GM12875 (cell line): ENCODE measurements around the gene HSPA1L.
A peak's percentile ranks its signal among the peaks of the same experiment; 100 is the strongest.

ENCODE experiments used
- H3K4me3 ChIP-seq: one replicate; pipeline ENCODE4 v1.5.1; 2011; ENCODE audit warnings: low read depth, low read length, control low read depth
- TF ChIP-seq, protein P1 (sequence below): IDR thresholded peaks from 2 replicates; pipeline ENCODE4 v1.5.1; 2011; ENCODE audit warnings: low read depth, mild to moderate bottlenecking, control low read depth, inconsistent platforms, low read length, moderate library complexity, borderline replicate concordance; ENCODE audit not compliant: insufficient read depth

HSPA1L gene

DNA sequence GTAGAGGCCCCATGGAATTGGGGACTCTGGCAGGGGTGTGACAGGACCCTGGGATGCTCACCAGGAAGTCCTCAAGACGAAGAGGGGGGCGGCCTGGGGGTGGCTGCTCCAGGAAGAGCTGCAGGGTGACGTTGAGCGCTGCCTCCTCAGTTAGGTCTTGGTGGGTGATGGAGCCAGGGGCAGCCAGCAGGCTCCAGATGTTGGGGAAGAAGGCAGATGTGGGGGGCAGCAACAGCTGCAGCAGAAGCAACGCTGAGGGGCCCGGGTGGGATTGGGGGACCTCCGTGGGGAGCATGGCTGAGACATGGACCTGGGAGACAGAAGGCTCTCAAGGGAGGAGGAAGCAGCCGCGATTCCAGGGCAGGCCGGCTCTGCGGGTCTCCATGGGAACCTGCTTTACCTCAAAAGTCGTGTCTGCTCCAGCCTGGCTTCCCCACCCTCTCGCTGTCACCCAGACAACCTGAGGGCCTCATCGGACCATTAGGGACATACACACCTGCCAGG is 38.5 kb downstream of the HSPA1L start:
- TF ChIP-seq, protein P1, sequence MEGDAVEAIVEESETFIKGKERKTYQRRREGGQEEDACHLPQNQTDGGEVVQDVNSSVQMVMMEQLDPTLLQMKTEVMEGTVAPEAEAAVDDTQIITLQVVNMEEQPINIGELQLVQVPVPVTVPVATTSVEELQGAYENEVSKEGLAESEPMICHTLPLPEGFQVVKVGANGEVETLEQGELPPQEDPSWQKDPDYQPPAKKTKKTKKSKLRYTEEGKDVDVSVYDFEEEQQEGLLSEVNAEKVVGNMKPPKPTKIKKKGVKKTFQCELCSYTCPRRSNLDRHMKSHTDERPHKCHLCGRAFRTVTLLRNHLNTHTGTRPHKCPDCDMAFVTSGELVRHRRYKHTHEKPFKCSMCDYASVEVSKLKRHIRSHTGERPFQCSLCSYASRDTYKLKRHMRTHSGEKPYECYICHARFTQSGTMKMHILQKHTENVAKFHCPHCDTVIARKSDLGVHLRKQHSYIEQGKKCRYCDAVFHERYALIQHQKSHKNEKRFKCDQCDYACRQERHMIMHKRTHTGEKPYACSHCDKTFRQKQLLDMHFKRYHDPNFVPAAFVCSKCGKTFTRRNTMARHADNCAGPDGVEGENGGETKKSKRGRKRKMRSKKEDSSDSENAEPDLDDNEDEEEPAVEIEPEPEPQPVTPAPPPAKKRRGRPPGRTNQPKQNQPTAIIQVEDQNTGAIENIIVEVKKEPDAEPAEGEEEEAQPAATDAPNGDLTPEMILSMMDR: no peak
- H3K4me3 ChIP-seq: no peak overlapping the region

DNA sequence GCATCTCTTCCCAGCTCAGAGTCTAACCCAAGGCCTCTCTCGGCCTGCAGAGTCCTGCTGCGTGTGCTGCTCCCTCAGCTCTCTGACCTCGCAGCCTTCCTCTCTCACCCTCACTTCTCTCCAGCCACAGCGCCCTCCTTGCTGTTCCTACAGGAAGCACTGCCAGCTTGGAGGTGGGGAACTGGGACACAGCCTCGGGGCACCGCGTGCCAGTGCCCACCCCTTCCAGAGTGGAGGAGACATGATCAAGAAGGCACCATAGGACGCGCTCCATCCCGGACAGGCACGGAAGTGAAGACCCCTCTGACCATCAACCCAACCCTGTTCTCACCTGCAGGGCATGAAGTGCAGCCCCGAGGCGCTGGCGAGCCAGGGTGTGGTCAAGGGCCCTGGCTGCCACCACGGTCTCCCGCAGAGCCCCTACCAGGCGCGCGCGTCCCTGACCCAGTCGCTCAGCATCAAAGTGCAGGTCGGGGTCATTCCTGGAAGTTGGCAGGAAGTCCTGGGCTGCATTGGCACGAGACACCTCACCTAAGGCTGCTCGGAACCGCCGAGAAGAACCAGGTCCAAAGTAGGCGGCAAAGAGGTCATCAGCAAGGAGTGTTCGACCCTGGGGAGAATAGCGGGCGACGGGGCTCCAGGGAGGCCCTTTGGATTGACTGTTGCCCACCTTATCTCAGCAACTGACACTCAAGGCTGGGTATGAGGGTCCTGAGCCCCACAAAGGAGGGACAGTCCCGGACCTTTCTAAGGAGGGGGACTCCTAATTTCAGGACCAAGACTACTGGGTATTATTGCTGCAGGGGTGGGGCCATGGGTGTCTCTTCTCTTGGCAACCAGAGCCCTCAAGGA is 39.2 kb downstream of the HSPA1L start:
- no peak overlapping the region for H3K4me3 ChIP-seq
- TF ChIP-seq, protein P1: no peak

DNA sequence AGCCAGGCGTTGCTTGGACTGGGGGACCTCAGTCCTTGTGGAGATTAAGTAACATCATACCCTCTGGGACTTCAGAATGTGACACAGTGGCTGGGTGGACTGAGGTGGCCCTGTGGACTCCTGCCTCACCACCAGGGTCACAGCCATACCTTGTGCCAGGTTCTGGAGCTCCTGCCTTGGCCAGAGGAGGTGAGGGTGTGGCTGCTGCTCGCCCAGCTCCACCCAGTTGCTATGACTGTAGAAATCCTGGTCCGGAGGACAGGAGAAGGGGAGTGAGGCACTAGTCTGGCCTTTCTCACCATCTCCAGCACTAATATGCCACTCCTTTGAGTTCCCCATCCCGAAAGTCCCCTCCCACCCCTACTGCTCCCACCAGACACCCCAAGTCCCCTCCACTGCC is 39.9 kb downstream of the HSPA1L start:
- TF ChIP-seq, protein P1: no peak
- no peak overlapping the region for H3K4me3 ChIP-seq

DNA sequence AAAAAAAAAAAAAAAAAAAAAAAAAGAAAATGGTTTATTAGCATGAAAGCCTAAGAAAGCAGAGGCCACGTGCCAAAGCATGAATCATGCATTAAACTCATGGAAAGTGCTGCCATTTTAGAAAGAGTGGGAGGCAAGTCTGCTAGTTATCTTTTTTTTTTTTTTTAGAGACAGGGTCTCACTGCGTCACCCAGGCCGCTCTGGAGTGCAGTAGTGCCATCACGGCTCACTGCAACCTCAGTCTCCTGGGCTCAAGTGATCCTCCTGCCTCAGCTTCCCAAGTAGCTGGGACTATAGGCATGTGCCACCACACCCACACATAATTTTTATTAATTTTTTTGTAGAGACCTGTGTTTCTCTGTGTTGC is 43.1 kb downstream of the HSPA1L start:
- H3K4me3 ChIP-seq: no peak overlapping the region
- TF ChIP-seq, protein P1: no peak

DNA sequence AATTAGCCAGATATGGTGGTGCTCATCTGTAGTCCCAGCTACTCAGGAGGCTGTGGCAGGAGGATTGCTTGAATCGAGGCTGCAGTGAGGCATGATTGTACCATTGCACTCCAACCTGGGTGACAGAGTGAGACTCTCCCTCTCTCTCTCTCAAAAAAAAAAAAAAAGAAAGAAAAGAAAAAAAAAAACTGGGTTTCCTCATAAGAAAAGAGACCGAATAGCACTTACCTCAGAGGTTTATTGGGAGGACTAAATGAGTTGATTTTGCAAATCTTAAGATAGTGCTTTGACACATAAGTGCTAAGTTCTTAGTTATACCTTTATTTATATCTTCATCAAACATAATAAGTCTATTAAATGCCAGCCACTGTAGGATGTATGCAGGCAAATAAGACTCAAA is 44.2 kb downstream of the HSPA1L start:
- TF ChIP-seq, protein P1: no peak

DNA sequence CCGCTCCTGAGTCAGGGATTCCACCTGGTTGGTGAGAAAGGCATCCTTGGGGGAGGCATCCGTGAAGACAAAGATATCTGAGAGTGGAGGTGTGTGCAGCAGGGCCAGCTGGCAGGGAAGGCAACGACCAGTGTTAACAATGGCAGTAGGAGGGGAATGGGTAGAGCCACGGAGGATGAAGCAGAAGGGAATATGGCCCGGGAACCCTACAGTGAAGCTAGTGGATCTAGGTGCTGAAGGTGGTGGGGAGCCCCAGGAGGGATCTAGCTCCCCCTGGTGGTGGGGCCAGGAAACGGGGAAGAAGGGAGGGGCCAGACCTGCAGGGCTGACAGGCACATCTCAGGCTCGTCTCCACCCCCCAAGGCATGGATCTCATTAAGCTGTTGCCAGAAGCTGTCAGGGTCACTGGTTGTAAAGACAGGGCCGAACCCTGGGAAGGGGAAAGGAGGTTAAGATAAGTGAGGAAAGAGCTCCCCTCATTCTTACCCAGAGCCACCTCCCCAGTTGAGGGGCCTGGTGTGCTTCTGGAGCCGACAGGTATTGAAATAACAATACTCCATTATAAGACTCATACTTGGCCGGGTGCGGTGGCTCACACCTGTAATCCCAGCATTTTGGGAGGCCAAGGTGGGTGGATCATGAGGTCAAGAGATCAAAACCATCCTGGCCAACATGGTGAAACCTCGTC is 45.3 kb downstream of the HSPA1L start:
- no peak overlapping the region for H3K4me3 ChIP-seq
- TF ChIP-seq, protein P1: peak; percentile 88

More for the DNA sequence above, 44.2 kb downstream of the HSPA1L start:
- H3K4me3 ChIP-seq: no peak overlapping the region
